Prostate gland (tissue), 2 donors: ENCODE data around the gene PLPPR5.

Experiments used
- CTCF ChIP-seq, 4 experiments: fragments of 200-600 bp in 2 of 4; fragments of 450-650 bp in 2 of 4; sonication (generic) in 2 of 4; IDR thresholded peaks; 1 replicate in 3 of 4; 2 replicates in 1 of 4; pipeline ENCODE4 v1.5.1; 2016 to 2019; ENCODE audit warnings: antibody characterized with exemption in 4 of 4, mild to moderate bottlenecking in 2 of 4, moderate library complexity in 2 of 4
- POLR2A ChIP-seq: fragments of 450-650 bp; IDR thresholded peaks from one replicate; pipeline ENCODE4 v1.6.1; 2016; ENCODE audit warnings: antibody characterized with exemption, mild to moderate bottlenecking

GRCh38 chr1:98897479-98897878 lies 107.2 kb downstream of the PLPPR5 start:
- TF ChIP-seq CTCF (IDR thresholded peaks at IDR 0.05), result no peak
- no peak for TF ChIP-seq POLR2A
